ENCODE measurements around the gene KLF1.
"Not testable (repeated sequence)": the region's sequence is repeated elsewhere in the genome, so short reads cannot be mapped to it uniquely, and the experiment has no call there.

KLF1 gene

GRCh38 chr19:12866416-12867119, 20.4 kb downstream of the KLF1 start:
- DNase-seq, result no peak

- DNase-seq, result no peak
Measured at GRCh38 chr19:12865746-12866415, 21.1 kb downstream of the KLF1 start.

GRCh38 chr19:12864721-12865715, 22.0 kb downstream of the KLF1 start:
- no peak for DNase-seq

- no peak for DNase-seq
Measured at GRCh38 chr19:12864143-12864542, 22.9 kb downstream of the KLF1 start.

GRCh38 chr19:12859546-12859945, 27.5 kb downstream of the KLF1 start:
- no peak for DNase-seq

GRCh38 chr19:12858041-12858928, 28.7 kb downstream of the KLF1 start:
- DNase-seq, result no peak

GRCh38 chr19:12856653-12857052, 30.3 kb downstream of the KLF1 start:
- no peak for DNase-seq

- peak; percentile 70 for DNase-seq
Measured at GRCh38 chr19:12847159-12848139, 39.6 kb downstream of the KLF1 start.

- not testable (repeated sequence) for DNase-seq
Measured at GRCh38 chr19:12846613-12847012, 40.4 kb downstream of the KLF1 start.

- DNase-seq, result no peak
Measured at GRCh38 chr19:12843999-12844732, 42.8 kb downstream of the KLF1 start.

- DNase-seq, result no peak
Measured at GRCh38 chr19:12843328-12843727, 43.7 kb downstream of the KLF1 start.

- no peak for DNase-seq
Measured at GRCh38 chr19:12842511-12842910, 44.5 kb downstream of the KLF1 start.

- DNase-seq, result no peak
Measured at GRCh38 chr19:12841094-12841493, 45.9 kb downstream of the KLF1 start.

GRCh38 chr19:12840091-12841079, 46.6 kb downstream of the KLF1 start:
- DNase-seq, result no peak

GRCh38 chr19:12838886-12839756, 47.9 kb downstream of the KLF1 start:
- no peak for DNase-seq

GRCh38 chr19:12838182-12838885, 48.7 kb downstream of the KLF1 start, which contains the start of gene MAST1:
MAST1 (plus strand) TSS chr19:12838515; CDS start chr19:12838573, 58 bp downstream.
- DNase-seq, result peak; percentile 41

- no peak for DNase-seq
Measured at GRCh38 chr19:12837225-12837624, 49.8 kb downstream of the KLF1 start.

Measured in central memory CD4-positive, alpha-beta T cell (primary cell).